ENCODE results near the gene TIPARP.

Gene TIPARP

GRCh38 chr3:156744631-156745030, 70.2 kb downstream of the TIPARP start:
- no peak for DNase-seq

- DNase-seq = no peak
These were observed 71.4 kb downstream of the TIPARP start for GRCh38 chr3:156745766-156746165.

GRCh38 chr3:156747046-156747445, 72.7 kb downstream of the TIPARP start:
- DNase-seq = no peak

- DNase-seq = no peak
These were observed 74.9 kb downstream of the TIPARP start for GRCh38 chr3:156749244-156749643.

- peak in 1 of 14 donors; percentile 9 for DNase-seq
These were observed 75.9 kb downstream of the TIPARP start for GRCh38 chr3:156750191-156750873.

GRCh38 chr3:156750874-156751245, 76.5 kb downstream of the TIPARP start:
- DNase-seq = no peak

GRCh38 chr3:156751461-156752025, 77.2 kb downstream of the TIPARP start:
- peak in 6 of 14 donors; percentile 13 to 43 (median 19) for DNase-seq

Data from C1 segment of cervical spinal cord (tissue), 14 donors.